Measurements from ENCODE around the gene RPAP3.

Gene RPAP3

DNA sequence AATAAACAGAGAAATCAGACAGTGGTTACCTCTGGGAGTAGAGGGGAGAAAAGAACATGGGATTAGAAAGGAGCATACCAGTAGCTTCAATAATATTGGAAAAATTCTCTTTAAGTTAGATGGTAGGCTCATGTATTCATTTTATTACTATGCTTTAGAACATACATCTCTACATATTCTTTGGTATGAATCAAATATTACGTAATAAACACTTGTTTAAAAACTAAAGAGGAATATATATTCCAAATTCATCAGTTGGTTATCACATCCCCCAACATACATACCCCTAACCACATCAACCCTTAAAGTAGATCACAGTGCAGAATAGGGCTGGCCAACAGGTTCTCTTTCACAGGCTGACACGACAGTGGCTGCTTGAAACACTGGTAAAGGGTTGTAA, 5.6 kb downstream of the RPAP3 start:
- Histone ChIP-seq H3K4me1 (ENCODE audit: insufficient read depth, insufficient read length) (no peaks in the 10 kb centered on the region), H3K9ac (ENCODE audit: insufficient read length, low read depth) (no peak overlapping the region), H3K9me3 (ENCODE audit: insufficient read depth, low read length) (no peaks in the 10 kb centered on the region), H3K36me3 (ENCODE audit: insufficient read depth, insufficient read length, low read length) (peaks cover 71% of the 10 kb centered on the region), H3K4me3 (ENCODE audit: insufficient read length, low read depth) (no peak overlapping the region), H3K27me3 (ENCODE audit: insufficient read depth, insufficient read length) (no peaks in the 10 kb centered on the region)
- TF ChIP-seq ZNF274 (IDR thresholded peaks at IDR 0.05; ENCODE audit: low read depth, low read length) (no peak), YY1 (IDR thresholded peaks at IDR 0.05; ENCODE audit: insufficient read depth, insufficient read length) (no peak)
- DNase-seq (ENCODE audit: low read depth, low spot score): no peak

DNA sequence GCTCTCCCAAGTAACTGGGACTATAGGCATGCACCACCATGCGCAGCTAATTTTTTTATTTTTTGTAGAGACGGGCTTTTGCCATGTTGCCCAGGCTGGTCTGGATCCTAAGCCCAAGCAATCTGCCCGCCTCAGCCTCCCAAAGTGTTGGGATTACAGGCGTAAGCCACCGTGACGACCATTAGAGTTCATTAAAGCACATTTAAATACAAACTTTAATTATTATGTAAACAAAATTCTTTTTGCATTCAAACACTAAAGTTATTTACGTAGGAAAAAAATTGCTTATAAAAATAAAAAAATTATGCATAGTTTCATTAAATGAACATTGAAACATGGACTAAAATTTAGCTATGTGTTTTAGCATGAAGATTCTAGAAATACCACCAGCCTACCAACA, 7.2 kb downstream of the RPAP3 start:
- Histone ChIP-seq H3K9ac (ENCODE audit: insufficient read length, low read depth) (no peak overlapping the region), H3K4me1 (ENCODE audit: insufficient read depth, insufficient read length) (no peaks in the 10 kb centered on the region), H3K9me3 (ENCODE audit: insufficient read depth, low read length) (no peaks in the 10 kb centered on the region), H3K36me3 (ENCODE audit: insufficient read depth, insufficient read length, low read length) (peaks cover 87% of the 10 kb centered on the region), H3K27me3 (ENCODE audit: insufficient read depth, insufficient read length) (no peaks in the 10 kb centered on the region), H3K4me3 (ENCODE audit: insufficient read length, low read depth) (no peak overlapping the region)
- no peak for DNase-seq (ENCODE audit: low read depth, low spot score)
- no peak for TF ChIP-seq SUZ12 (IDR thresholded peaks at IDR 0.05; ENCODE audit: extremely low read depth, insufficient read depth, insufficient read length)
- no peak for TF ChIP-seq ZNF274 (IDR thresholded peaks at IDR 0.05; ENCODE audit: low read depth, low read length)

DNA sequence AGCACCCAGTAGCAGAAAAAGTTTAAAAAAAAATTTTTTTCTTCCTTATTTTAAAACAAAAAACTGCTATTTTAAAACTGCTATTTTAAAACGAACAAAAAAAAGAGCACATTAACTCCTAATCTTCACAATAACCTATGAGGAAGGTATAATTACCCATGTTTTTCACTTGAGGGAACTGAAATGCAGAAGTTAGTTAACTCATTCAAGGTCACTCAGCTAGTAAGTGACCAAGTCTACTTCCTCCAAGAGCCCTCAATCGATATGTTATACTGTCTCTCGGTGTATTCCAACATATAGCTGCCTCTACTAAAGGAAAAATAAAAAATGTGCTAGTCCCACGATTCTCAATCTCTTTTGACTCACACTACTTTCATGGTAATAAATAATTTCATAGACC, 7.8 kb downstream of the RPAP3 start:
- Histone ChIP-seq H3K36me3 (ENCODE audit: insufficient read depth, insufficient read length, low read length) (peaks cover 87% of the 10 kb centered on the region), H3K4me3 (ENCODE audit: insufficient read length, low read depth) (no peak overlapping the region), H3K27me3 (ENCODE audit: insufficient read depth, insufficient read length) (no peaks in the 10 kb centered on the region), H3K4me1 (ENCODE audit: insufficient read depth, insufficient read length) (no peaks in the 10 kb centered on the region), H3K9me3 (ENCODE audit: insufficient read depth, low read length) (no peaks in the 10 kb centered on the region), H3K9ac (ENCODE audit: insufficient read length, low read depth) (no peak overlapping the region)
- no peak for DNase-seq (ENCODE audit: low read depth, low spot score)
- TF ChIP-seq ZNF274 (IDR thresholded peaks at IDR 0.05; ENCODE audit: low read depth, low read length): no peak
- TF ChIP-seq SUZ12 (IDR thresholded peaks at IDR 0.05; ENCODE audit: extremely low read depth, insufficient read depth, insufficient read length): no peak
- TF ChIP-seq YY1 (IDR thresholded peaks at IDR 0.05; ENCODE audit: insufficient read depth, insufficient read length): no peak

DNA sequence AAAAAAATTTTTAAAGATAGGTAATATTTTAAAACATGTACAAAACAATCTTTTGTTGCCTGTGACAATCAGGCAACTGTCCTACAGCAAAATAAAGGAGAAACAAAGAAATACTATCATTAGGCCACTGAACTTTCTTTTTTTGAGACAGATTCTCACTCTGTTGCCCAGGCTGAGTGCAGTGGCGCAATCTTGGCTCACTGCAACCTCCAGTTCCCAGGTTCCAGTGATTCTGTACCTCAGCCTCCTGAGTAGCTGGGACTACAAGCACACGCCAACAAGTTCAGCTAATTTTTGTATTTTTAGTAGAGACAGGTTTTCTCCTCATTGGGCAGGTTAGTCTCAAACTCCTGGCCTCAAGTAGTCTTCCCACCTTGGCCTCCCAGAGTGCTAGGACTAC, 16.6 kb downstream of the RPAP3 start:
- H3K36me3 ChIP-seq (ENCODE audit: insufficient read depth, insufficient read length, low read length): peaks cover 66% of the 10 kb centered on the region
- DNase-seq (ENCODE audit: low read depth, low spot score): no peak

DNA sequence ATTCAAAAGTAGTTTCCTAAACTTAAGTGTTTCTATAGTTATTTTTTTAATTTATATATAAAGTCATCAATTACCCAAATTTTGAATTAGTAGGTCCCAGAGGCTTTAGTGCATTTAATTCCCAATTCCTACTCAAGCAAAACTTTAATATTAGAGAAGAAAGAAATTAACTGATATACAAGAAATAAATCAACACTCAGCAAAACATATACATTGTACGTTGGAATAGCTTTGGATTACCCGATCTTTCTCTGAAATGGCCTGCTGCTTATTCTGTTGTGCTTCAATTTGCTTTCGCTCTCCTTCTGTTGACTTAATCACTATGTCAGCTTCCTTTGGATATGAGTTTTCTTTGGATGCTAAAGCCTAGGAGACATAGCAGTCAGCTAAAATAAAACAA, 18.2 kb downstream of the RPAP3 start:
- peaks cover 65% of the 10 kb centered on the region for H3K36me3 ChIP-seq (ENCODE audit: insufficient read depth, insufficient read length, low read length)
- no peaks in the 10 kb centered on the region for H3K9me3 ChIP-seq (ENCODE audit: insufficient read depth, low read length)
- TF ChIP-seq YY1 (IDR thresholded peaks at IDR 0.05; ENCODE audit: insufficient read depth, insufficient read length): no peak
- TF ChIP-seq ZNF274 (IDR thresholded peaks at IDR 0.05; ENCODE audit: low read depth, low read length): no peak
- TF ChIP-seq SUZ12 (IDR thresholded peaks at IDR 0.05; ENCODE audit: extremely low read depth, insufficient read depth, insufficient read length): no peak
- H3K4me1 ChIP-seq (ENCODE audit: insufficient read depth, insufficient read length): no peaks in the 10 kb centered on the region
- no peak overlapping the region for H3K9ac ChIP-seq (ENCODE audit: insufficient read length, low read depth)
- DNase-seq (ENCODE audit: low read depth, low spot score): no peak
- H3K27me3 ChIP-seq (ENCODE audit: insufficient read depth, insufficient read length): no peaks in the 10 kb centered on the region
- no peak overlapping the region for H3K4me3 ChIP-seq (ENCODE audit: insufficient read length, low read depth)

More for the DNA sequence above, 16.6 kb downstream of the RPAP3 start:
- TF ChIP-seq ZNF274 (IDR thresholded peaks at IDR 0.05; ENCODE audit: low read depth, low read length) (no peak), SUZ12 (IDR thresholded peaks at IDR 0.05; ENCODE audit: extremely low read depth, insufficient read depth, insufficient read length) (no peak), YY1 (IDR thresholded peaks at IDR 0.05; ENCODE audit: insufficient read depth, insufficient read length) (no peak)
- no peaks in the 10 kb centered on the region for H3K27me3 ChIP-seq (ENCODE audit: insufficient read depth, insufficient read length)
- H3K9me3 ChIP-seq (ENCODE audit: insufficient read depth, low read length): no peaks in the 10 kb centered on the region
- H3K4me3 ChIP-seq (ENCODE audit: insufficient read length, low read depth): no peak overlapping the region
- H3K4me1 ChIP-seq (ENCODE audit: insufficient read depth, insufficient read length): no peaks in the 10 kb centered on the region
- no peak overlapping the region for H3K9ac ChIP-seq (ENCODE audit: insufficient read length, low read depth)

DNA sequence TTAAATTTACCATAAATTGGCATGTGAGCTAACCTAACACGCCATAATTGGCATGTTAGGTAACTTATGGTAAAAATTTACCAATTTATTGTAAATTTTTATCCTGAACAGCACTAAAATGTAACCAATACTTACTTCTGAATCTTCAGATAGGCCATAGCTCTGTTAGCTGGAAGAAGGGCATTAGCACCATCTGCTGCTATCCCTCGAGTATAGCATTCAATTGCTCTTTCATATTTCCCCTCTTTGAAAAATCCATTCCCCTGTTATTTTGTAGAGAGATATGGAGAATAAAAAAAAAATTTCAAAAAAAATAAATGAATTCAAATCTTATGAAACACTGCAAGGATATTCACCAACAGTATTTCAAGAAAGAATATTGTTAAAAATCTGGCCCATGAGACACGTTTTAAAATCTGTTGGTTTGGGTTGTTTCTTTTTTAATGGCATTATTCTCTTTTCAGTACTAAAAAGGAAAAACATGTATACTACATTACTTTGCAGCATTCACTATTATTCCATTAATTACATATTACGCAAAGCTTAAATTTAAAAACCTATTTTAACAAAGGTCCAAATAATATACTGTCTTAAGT, 19.1 kb downstream of the RPAP3 start:
- Histone ChIP-seq H3K9ac (ENCODE audit: insufficient read length, low read depth) (no peak overlapping the region), H3K4me3 (ENCODE audit: insufficient read length, low read depth) (no peak overlapping the region), H3K9me3 (ENCODE audit: insufficient read depth, low read length) (no peaks in the 10 kb centered on the region), H3K27me3 (ENCODE audit: insufficient read depth, insufficient read length) (no peaks in the 10 kb centered on the region), H3K36me3 (ENCODE audit: insufficient read depth, insufficient read length, low read length) (peaks cover 67% of the 10 kb centered on the region), H3K4me1 (ENCODE audit: insufficient read depth, insufficient read length) (no peaks in the 10 kb centered on the region)
- TF ChIP-seq YY1 (IDR thresholded peaks at IDR 0.05; ENCODE audit: insufficient read depth, insufficient read length) (no peak), SUZ12 (IDR thresholded peaks at IDR 0.05; ENCODE audit: extremely low read depth, insufficient read depth, insufficient read length) (no peak), ZNF274 (IDR thresholded peaks at IDR 0.05; ENCODE audit: low read depth, low read length) (no peak)
- no peak for DNase-seq (ENCODE audit: low read depth, low spot score)

DNA sequence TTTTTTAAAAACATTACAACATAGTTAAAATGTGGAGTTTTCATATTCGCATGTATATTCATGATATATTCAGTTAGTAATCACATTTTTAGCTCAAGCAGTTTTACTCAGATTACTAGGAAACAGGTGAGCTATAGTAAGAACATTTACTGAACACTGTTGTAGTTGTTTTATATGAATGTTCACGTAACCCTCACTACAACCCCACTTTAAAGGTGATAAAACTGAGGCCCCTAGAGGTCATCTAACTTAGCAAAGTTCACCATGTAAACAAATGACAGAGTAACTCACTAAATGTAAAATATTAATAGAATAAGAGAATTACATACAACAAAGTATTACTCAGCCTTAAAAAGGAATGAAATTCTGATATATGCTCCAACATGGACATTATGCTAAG, 26.0 kb downstream of the RPAP3 start:
- DNase-seq (ENCODE audit: low read depth, low spot score): no peak
- Histone ChIP-seq H3K4me1 (ENCODE audit: insufficient read depth, insufficient read length) (no peaks in the 10 kb centered on the region), H3K27me3 (ENCODE audit: insufficient read depth, insufficient read length) (no peaks in the 10 kb centered on the region), H3K9me3 (ENCODE audit: insufficient read depth, low read length) (no peaks in the 10 kb centered on the region), H3K36me3 (ENCODE audit: insufficient read depth, insufficient read length, low read length) (peaks cover 47% of the 10 kb centered on the region), H3K9ac (ENCODE audit: insufficient read length, low read depth) (no peak overlapping the region), H3K4me3 (ENCODE audit: insufficient read length, low read depth) (no peak overlapping the region)
- no peak for TF ChIP-seq SUZ12 (IDR thresholded peaks at IDR 0.05; ENCODE audit: extremely low read depth, insufficient read depth, insufficient read length)
- no peak for TF ChIP-seq ZNF274 (IDR thresholded peaks at IDR 0.05; ENCODE audit: low read depth, low read length)
- TF ChIP-seq YY1 (IDR thresholded peaks at IDR 0.05; ENCODE audit: insufficient read depth, insufficient read length): no peak

All from NT2/D1 (cell line).